ENCODE data around the gene SKOR1. TPM values are rescaled to one million over a fixed set of nuclear protein-coding genes. Genes with fewer than 3 reads are reported as not detected.

The SKOR1 gene
- total RNA-seq, 2 donors from 2014 or later: 0.31 to 0.95 TPM

- no peak for ATAC-seq (replicated peaks in 1 of 2)
These were observed 1.6 kb downstream of the SKOR1 start for GRCh38 chr15:67826717-67827561.

DNA sequence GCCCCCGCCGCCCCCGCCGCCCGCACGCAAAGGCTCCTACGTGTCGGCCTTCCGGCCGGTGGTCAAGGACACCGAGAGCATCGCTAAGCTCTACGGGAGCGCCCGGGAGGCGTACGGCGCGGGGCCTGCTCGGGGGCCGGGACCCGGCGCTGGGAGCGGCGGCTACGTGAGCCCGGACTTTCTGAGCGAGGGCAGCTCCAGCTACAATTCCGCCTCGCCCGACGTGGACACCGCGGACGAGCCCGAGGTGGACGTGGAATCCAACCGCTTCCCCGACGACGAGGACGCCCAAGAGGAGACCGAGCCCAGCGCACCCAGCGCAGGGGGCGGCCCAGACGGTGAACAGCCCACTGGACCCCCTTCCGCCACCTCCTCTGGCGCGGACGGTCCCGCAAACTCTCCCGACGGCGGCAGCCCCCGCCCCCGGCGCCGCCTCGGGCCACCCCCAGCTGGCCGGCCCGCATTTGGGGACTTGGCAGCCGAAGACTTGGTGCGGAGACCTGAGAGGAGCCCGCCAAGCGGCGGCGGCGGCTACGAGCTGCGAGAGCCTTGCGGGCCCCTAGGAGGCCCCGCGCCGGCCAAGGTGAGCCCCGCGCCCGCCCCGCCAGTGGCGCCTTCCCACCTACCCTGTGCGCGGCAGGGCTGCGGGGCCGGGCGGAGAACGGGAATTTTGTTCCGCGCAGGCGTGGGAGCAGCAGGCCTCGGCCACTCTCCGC is 2.4 kb downstream of the SKOR1 start:
- peaks cover 78% of the 10 kb centered on the region for H3K27me3 Mint-ChIP-seq (ENCODE audit: low read depth)
- peak overlapping the region; percentile 58 to 77 for H3K4me3 Mint-ChIP-seq
- peaks cover 33% of the 10 kb centered on the region for H3K4me1 Mint-ChIP-seq (ENCODE audit: low read depth)
- DNase-seq (peak in 1 of 2 donors; percentile 6), ATAC-seq (replicated peaks in 1 of 2) (no peak)
- no peaks in the 10 kb centered on the region for H3K9me3 Mint-ChIP-seq
- H3K27ac Mint-ChIP-seq: no peak overlapping the region
- peaks cover 0 to 3% of the 10 kb centered on the region in 2 donors for H3K36me3 Mint-ChIP-seq (ENCODE audit: insufficient read depth in 2 of 2)

More at GRCh38 chr15:67826717-67827561, 1.6 kb downstream of the SKOR1 start:
- Mint-ChIP-seq H3K27me3 (ENCODE audit: low read depth) (peaks cover 79% of the 10 kb centered on the region), H3K4me1 (ENCODE audit: low read depth) (peaks cover 40% of the 10 kb centered on the region), H3K36me3 (ENCODE audit: insufficient read depth in 2 of 2) (peaks cover 0 to 3% of the 10 kb centered on the region in 2 donors), H3K4me3 (no peak overlapping the region), H3K9me3 (no peaks in the 10 kb centered on the region), H3K27ac (no peak overlapping the region)
- DNase-seq: peak in 1 of 2 donors; percentile 13

GRCh38 chr15:67828278-67828968 is 3.1 kb downstream of the SKOR1 start:
- H3K36me3 Mint-ChIP-seq (ENCODE audit: insufficient read depth in 2 of 2): peaks cover 0 to 3% of the 10 kb centered on the region in 2 donors
- H3K27ac Mint-ChIP-seq: no peak overlapping the region
- H3K9me3 Mint-ChIP-seq: no peaks in the 10 kb centered on the region

GRCh38 chr15:67828969-67829646 is 3.8 kb downstream of the SKOR1 start:
- H3K4me3 Mint-ChIP-seq: peak overlapping the region; percentile 58 to 77

More at GRCh38 chr15:67828278-67828968, 3.1 kb downstream of the SKOR1 start:
- Mint-ChIP-seq H3K27me3 (ENCODE audit: low read depth) (peaks cover 81% of the 10 kb centered on the region), H3K4me3 (peak overlapping the region; percentile 58 to 77), H3K4me1 (ENCODE audit: low read depth) (peaks cover 37% of the 10 kb centered on the region)
- peak in 1 of 2 donors; percentile 4 for DNase-seq
- no peak for ATAC-seq (replicated peaks in 1 of 2)

GRCh38 chr15:67829647-67830504 is 4.6 kb downstream of the SKOR1 start:
- ATAC-seq (replicated peaks in 1 of 2): no peak
- H3K4me3 Mint-ChIP-seq: peak overlapping the region; percentile 58 to 77
- no peaks in the 10 kb centered on the region for H3K9me3 Mint-ChIP-seq
- no peaks in the 10 kb centered on the region for H3K36me3 Mint-ChIP-seq (ENCODE audit: insufficient read depth in 2 of 2)
- DNase-seq: no peak
- no peak overlapping the region for H3K27ac Mint-ChIP-seq
- H3K27me3 Mint-ChIP-seq (ENCODE audit: low read depth): peaks cover 81% of the 10 kb centered on the region
- H3K4me1 Mint-ChIP-seq (ENCODE audit: low read depth): peaks cover 38% of the 10 kb centered on the region

More at GRCh38 chr15:67828969-67829646, 3.8 kb downstream of the SKOR1 start:
- DNase-seq (peak in 1 of 2 donors; percentile 6), ATAC-seq (replicated peaks in 1 of 2) (no peak)
- peaks cover 37% of the 10 kb centered on the region for H3K4me1 Mint-ChIP-seq (ENCODE audit: low read depth)
- H3K36me3 Mint-ChIP-seq (ENCODE audit: insufficient read depth in 2 of 2): no peaks in the 10 kb centered on the region
- no peak overlapping the region for H3K27ac Mint-ChIP-seq
- no peaks in the 10 kb centered on the region for H3K9me3 Mint-ChIP-seq
- peaks cover 81% of the 10 kb centered on the region for H3K27me3 Mint-ChIP-seq (ENCODE audit: low read depth)

DNA sequence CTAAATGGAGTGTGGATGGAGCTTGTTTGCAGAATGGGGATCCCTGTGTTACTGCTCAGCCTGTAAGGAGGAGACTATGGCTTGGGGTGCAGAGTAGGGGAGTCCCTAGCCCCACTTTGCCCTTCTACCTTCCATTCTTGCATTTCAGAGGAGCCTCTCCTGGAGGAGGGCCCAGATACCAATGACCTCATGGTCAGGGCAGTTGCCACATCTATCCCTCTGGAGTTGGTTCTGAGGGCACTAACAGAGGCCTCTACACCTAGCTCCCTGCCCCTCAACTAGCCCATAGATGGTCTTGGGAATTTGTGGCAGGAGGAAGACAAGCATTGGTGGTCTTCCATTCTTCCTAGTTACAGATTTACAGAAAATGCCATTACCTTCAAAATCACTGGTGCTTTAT is 6.1 kb downstream of the SKOR1 start:
- Mint-ChIP-seq H3K27me3 (ENCODE audit: low read depth) (peaks cover 79% of the 10 kb centered on the region), H3K4me3 (no peak overlapping the region), H3K9me3 (no peaks in the 10 kb centered on the region), H3K4me1 (ENCODE audit: low read depth) (peaks cover 36% of the 10 kb centered on the region), H3K27ac (no peak overlapping the region), H3K36me3 (ENCODE audit: insufficient read depth in 2 of 2) (no peaks in the 10 kb centered on the region)
- ATAC-seq (replicated peaks in 1 of 2): no peak
- DNase-seq: no peak

- no peak for ATAC-seq (replicated peaks in 1 of 2)
- Mint-ChIP-seq H3K36me3 (ENCODE audit: insufficient read depth in 2 of 2) (no peaks in the 10 kb centered on the region), H3K4me3 (no peak overlapping the region), H3K27me3 (ENCODE audit: low read depth) (peaks cover 76% of the 10 kb centered on the region), H3K4me1 (ENCODE audit: low read depth) (peaks cover 35% of the 10 kb centered on the region), H3K27ac (no peak overlapping the region), H3K9me3 (no peaks in the 10 kb centered on the region)
- peak in 1 of 2 donors; percentile 7 for DNase-seq
These were observed 6.8 kb downstream of the SKOR1 start for GRCh38 chr15:67832031-67832551.

DNA sequence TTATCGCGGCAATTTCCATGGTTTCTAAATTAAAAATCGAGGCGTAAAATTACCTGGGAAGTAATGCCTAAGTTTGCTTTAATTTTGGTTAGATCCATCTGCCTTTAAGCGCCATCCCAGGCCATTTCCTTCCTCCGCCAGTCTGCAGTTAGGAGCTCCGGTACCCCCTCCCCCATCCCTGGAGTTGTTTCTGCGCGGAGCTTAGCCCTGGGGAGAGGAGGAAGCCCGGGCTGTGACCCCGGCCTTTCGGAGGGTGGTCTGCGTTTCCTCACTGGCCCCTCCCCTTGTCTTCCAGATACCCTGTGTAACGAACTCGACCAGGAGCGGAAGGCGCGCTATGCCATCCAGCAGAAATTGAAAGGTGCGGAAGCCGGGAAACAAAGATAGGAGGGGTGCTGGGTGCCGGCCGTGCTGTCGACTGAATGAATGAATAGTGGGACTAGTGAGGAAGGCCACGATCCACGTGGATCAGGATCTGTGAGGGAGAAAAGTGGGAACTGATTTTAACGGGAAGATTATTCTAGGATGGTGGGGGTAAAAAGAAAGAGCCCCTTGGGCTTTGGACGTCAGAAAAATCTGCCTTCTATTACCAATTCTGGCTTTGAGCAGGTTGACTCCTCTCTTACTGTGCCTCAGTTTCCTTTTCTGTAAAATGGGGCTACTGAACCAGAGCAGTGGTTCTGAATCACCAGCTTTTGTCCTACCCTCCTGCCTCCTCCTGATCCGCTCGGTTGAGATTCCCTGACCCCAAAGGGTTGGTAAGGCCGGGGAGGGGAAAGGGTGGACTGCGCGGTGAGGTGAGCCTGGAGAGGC is 7.8 kb downstream of the SKOR1 start:
- H3K36me3 Mint-ChIP-seq (ENCODE audit: insufficient read depth in 2 of 2): no peaks in the 10 kb centered on the region
- no peak overlapping the region for H3K27ac Mint-ChIP-seq
- peaks cover 81% of the 10 kb centered on the region for H3K27me3 Mint-ChIP-seq (ENCODE audit: low read depth)
- peaks cover 33% of the 10 kb centered on the region for H3K4me1 Mint-ChIP-seq (ENCODE audit: low read depth)
- ATAC-seq (replicated peaks in 1 of 2): no peak
- DNase-seq: peak in 1 of 2 donors; percentile 8
- H3K4me3 Mint-ChIP-seq: peak overlapping the region; percentile 61 to 82
- no peaks in the 10 kb centered on the region for H3K9me3 Mint-ChIP-seq

DNA sequence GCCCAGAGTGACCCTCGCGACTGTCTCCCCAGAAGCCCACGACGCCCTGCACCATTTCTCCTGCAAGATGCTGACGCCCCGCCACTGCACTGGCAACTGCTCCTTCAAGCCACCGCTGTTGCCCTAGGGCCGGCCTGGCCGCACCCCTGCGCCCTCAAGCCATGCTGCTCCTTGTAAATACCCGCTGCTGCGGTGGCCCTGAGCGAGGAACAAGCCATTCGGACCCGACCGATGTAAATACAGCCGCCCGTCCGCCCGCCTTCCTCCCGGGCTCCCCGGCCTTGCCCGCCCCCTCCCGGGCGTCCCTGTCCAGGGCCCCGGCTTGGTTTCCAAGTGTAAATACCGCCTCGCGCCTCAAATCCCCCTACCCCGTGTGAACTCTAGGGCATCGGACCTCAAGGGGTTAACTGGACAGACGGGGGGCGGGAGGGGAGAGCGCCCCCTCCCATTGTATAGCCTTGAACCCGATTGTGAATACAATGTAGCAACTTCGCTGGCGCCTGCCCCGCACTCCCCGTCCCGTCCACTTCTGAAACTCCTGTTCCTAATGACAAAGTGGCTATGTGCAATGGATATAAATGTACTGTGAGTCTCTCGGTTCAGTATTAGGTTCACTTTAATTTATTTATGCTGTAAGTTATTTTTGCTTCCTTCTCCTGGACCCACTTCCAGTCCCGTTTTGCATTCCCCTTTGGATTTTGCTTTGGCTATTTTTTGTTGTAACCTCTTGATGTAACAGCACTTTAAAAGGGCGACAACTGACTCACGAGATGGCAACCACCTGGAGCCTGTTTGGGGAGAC is 8.6 kb downstream of the SKOR1 start:
- Mint-ChIP-seq H3K27ac (peak overlapping the region; percentile 27), H3K36me3 (ENCODE audit: insufficient read depth in 2 of 2) (no peaks in the 10 kb centered on the region), H3K4me1 (ENCODE audit: low read depth) (peaks cover 36% of the 10 kb centered on the region)

DNA sequence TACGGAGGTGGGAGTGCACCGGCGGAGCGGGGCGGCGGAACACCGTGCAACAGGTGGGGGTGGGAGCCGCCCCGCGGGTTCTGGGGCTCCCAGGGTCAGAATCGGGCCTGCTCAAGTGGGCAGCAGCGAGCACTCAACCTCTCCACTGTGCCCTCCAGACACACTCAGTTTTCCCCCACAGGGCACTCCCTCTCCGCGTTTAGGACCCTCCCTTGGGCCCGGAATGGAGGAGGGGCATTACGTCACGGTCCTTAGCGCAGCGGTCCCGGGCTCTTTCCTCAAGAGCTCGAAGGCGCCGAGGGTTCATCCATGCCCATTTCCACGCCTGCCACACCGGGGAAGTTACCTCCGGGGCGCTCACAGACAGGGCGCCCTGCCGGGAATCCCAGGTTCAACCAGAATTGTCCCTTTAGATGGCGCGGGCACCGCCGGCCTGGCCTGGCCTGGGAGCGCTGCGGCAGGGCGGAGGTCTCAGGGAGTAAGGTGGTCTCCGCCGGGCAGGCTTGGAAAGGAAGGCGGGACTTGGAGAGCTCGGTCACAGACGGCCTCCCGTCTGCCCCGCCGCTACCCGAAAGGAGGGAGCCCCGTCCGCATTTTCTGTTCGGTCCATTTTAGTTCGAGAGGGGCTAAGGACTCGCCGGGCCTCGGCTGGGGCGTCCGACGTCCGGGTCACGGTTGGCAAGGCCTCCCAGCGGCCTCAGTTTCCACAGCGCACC is 9.4 kb downstream of the SKOR1 start:
- peak in 1 of 2 donors; percentile 2 for ATAC-seq (replicated peaks in 1 of 2)
- Mint-ChIP-seq H3K4me1 (ENCODE audit: low read depth) (peaks cover 39% of the 10 kb centered on the region), H3K36me3 (ENCODE audit: insufficient read depth in 2 of 2) (no peaks in the 10 kb centered on the region), H3K9me3 (no peaks in the 10 kb centered on the region), H3K27me3 (ENCODE audit: low read depth) (peaks cover 67% of the 10 kb centered on the region), H3K4me3 (peak overlapping the region; percentile 61 to 84), H3K27ac (no peak overlapping the region)
- peak in 1 of 2 donors; percentile 14 for DNase-seq

More for the DNA sequence above, 8.6 kb downstream of the SKOR1 start:
- ATAC-seq (replicated peaks in 1 of 2) (peak; percentile 58 to 61), DNase-seq (peak in 1 of 2 donors; percentile 66)
- Mint-ChIP-seq H3K27me3 (ENCODE audit: low read depth) (peaks cover 75% of the 10 kb centered on the region), H3K4me3 (peak overlapping the region; percentile 61 to 82), H3K9me3 (no peaks in the 10 kb centered on the region)
